HL-60 (cell line): Measurements from ENCODE around the gene TMC6.

Experiments
- CTCF ChIP-seq: IDR thresholded peaks from one replicate; pipeline ENCODE4 v1.5.1; 2011; ENCODE audit warnings: low read length, control low read depth, inconsistent platforms; ENCODE audit not compliant: insufficient read depth
- GABPA ChIP-seq: IDR thresholded peaks from 2 replicates; pipeline ENCODE4 v1.6.1; 2012; ENCODE audit warnings: low read depth
- POLR2AphosphoS5 ChIP-seq: IDR thresholded peaks from 2 replicates; pipeline ENCODE4 v1.6.1; 2012; ENCODE audit warnings: low read depth
- REST ChIP-seq: IDR thresholded peaks from 2 replicates; pipeline ENCODE4 v1.6.1; 2012; ENCODE audit warnings: low read depth; ENCODE audit not compliant: insufficient replicate concordance
- SPI1 ChIP-seq: IDR thresholded peaks from 2 replicates; pipeline ENCODE4 v1.6.1; 2012; ENCODE audit warnings: low read depth, mild to moderate bottlenecking, borderline replicate concordance

- TF ChIP-seq CTCF (no peak), POLR2AphosphoS5 (no peak), GABPA (no peak), REST (no peak), SPI1 (no peak)
Observed at GRCh38 chr17:78132767-78133178, 4.2 kb upstream of the TMC6 start.
